ENCODE measurements around the gene EIF4ENIF1. TPM values are rescaled to one million over a fixed set of nuclear protein-coding genes. Genes with fewer than 3 reads are reported as not detected.
A peak's percentile ranks its signal among the peaks of the same experiment; 100 is the strongest.

Gene EIF4ENIF1
- 18.4 and 39.9 TPM in 2 replicates for polyA plus RNA-seq (2012; rRNA removed)
- polyA plus RNA-seq (2012; cell fraction: cytosol; rRNA removed), result 14.0 and 14.2 TPM in 2 replicates
- 36.3 and 61.6 TPM in 2 replicates for polyA plus RNA-seq (2012; cell fraction: nucleus; rRNA removed)

- TF ChIP-seq MXI1 (IDR thresholded peaks at IDR 0.05; ENCODE audit: low read depth, low read length) (peak; percentile 74), FOXJ3 (CRISPR knock-in tag; IDR thresholded peaks at IDR 0.05) (no peak), IRF3 (IDR thresholded peaks at IDR 0.05; ENCODE audit: low read depth, low read length) (no peak), YY1 (IDR thresholded peaks at IDR 0.05; ENCODE audit: low read depth) (peak; percentile 63; the same call in 1 of the 2 replicates), NRF1 (IDR thresholded peaks at IDR 0.05; ENCODE audit: low read depth, low read length) (no peak), MAX (IDR thresholded peaks at IDR 0.05; ENCODE audit: low read depth) (peak; percentile 71), TCF12 (IDR thresholded peaks at IDR 0.05) (peak; percentile 38; the same call in 1 of the 2 replicates), TAF1 (IDR thresholded peaks at IDR 0.05; ENCODE audit: borderline replicate concordance, low read depth, low read length) (peak; percentile 69; the same call in 1 of the 2 replicates), ELF1 (IDR thresholded peaks at IDR 0.05) (peak; percentile 11; the same call in 1 of the 2 replicates), REST (IDR thresholded peaks at IDR 0.05; ENCODE audit: low read depth, low read length) (0 out of 2 replicates have a peak, but pooled peaks have one; percentile 2), PBX3 (IDR thresholded peaks at IDR 0.05) (peak; percentile 24; the same call in 1 of the 2 replicates), SIN3A (IDR thresholded peaks at IDR 0.05; ENCODE audit: borderline replicate concordance, low read depth, low read length) (peak; percentile 60; the same call in 1 of the 2 replicates), POLR2AphosphoS5 (IDR thresholded peaks at IDR 0.05; ENCODE audit: low read depth, low read length) (0 out of 2 replicates have a peak, but pooled peaks have one; percentile 11), USF1 (IDR thresholded peaks at IDR 0.05; ENCODE audit: borderline replicate concordance, low read depth) (0 out of 2 replicates have a peak, but pooled peaks have one; percentile 4), GABPA (IDR thresholded peaks at IDR 0.05; ENCODE audit: low read depth) (peak; percentile 61)
- Histone ChIP-seq H3K9me3 (no peaks in the 10 kb centered on the region), H2AFZ (ENCODE audit: low read depth) (peak within 1 kb of the TSS; percentile 88), H3K36me3 (replicated peaks in 1 of 2; ENCODE audit: control insufficient read depth in 1 of 2, insufficient read depth in 2 of 2, low read length in 1 of 2) (peaks cover 17 to 31% of the 10 kb centered on the region in 2 experiments), H3K4me3 (ENCODE audit: low read depth in 2 of 2, low read length in 1 of 2) (peak within 1 kb of the TSS; percentile 77 to 90), H3K27me3 (ENCODE audit: insufficient read depth) (no peaks in the 10 kb centered on the region), H3K4me2 (peak within 1 kb of the TSS; percentile 95), H3K27ac (ENCODE audit: low read depth in 2 of 2, low read length in 1 of 2) (peak within 1 kb of the TSS; percentile 88 to 91), H3K79me2 (ENCODE audit: insufficient read depth) (peaks cover 58% of the 10 kb centered on the region), H3F3A (replicated peaks; ENCODE audit: insufficient read depth) (peaks cover 15% of the 10 kb centered on the region), H3K9me2 (no peaks in the 10 kb centered on the region), H3K4me1 (ENCODE audit: control insufficient read depth in 1 of 2, insufficient read depth in 2 of 2, low read depth in 1 of 2, low read length in 1 of 2) (peaks cover 6 to 8% of the 10 kb centered on the region in 2 experiments; a peak in 3 of 4 replicates), H4K20me1 (ENCODE audit: insufficient read depth) (no peaks in the 10 kb centered on the region), H3K9ac (peak within 1 kb of the TSS; percentile 84)
- DNase-seq, result peak; percentile 99
- CTCF ChIA-PET, result interaction anchor here (0.7 to 1.1 kb wide), 2 partner anchors 67 to 145 kb away, joined by 3 read pairs; no protein-coding TSS in a partner anchor
- under 1% methylated on average over 29 of the region's 100 CpGs for WGBS (ENCODE audit: low lambda C conversion rate)
- POLR2A ChIA-PET, result interaction anchor here (0.6 to 1.2 kb wide), 3 partner anchors 91 to 143 kb away, joined by 3 read pairs; partner anchors contain the start of genes DRG1 and PATZ1
These were observed at the start of gene EIF4ENIF1 for GRCh38 chr22:31489632-31490495. TSS of gene EIF4ENIF1 (minus strand) at chr22:31489842. CDS start at chr22:31488718, 1,124 bp downstream.

All from SK-N-SH (cell line).